ENCODE measurements around the gene C13orf46.

Gene C13orf46

DNA sequence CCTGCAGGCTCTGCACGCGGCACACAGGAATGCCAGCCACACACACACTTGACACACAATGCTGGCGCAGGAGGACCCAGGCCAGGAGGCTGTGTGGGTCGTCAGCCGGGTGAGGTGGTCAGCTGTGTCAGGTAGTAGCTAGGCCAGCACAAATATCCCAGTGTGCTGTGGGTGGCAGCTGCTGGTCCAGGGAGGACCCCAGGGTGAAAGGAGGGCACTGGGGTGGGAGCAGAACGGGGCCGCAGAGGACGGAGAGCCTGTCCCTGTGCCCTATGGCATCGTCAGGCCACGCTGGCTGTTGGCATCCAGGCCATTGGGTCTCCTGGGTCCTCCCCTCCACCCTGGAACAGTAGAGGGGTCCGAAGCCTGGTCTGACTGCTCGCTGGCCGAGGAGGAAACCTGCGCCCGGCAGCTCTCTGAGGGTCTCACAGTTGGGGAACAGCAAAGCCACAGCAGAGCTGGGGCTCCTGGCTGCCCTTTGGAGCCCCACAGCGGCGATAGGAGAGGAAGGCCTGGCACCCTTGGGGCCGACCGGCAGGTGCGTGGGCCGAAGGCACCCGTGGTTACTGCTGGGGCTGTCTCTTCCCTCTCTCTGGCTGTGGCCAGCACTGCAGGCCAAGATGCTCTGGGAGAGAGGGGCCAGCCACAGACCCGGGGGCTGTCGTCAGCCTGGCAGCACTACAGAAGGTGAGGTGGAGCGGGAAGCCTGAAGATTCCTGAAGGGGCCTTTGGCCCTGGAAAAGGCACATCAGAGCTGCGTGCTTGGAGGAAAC is 27.3 kb downstream of the C13orf46 start:
- no peak overlapping the region for H3K4me3 ChIP-seq (ENCODE audit: low read depth, low read length)
- DNase-seq (ENCODE audit: low read depth): no peak

DNA sequence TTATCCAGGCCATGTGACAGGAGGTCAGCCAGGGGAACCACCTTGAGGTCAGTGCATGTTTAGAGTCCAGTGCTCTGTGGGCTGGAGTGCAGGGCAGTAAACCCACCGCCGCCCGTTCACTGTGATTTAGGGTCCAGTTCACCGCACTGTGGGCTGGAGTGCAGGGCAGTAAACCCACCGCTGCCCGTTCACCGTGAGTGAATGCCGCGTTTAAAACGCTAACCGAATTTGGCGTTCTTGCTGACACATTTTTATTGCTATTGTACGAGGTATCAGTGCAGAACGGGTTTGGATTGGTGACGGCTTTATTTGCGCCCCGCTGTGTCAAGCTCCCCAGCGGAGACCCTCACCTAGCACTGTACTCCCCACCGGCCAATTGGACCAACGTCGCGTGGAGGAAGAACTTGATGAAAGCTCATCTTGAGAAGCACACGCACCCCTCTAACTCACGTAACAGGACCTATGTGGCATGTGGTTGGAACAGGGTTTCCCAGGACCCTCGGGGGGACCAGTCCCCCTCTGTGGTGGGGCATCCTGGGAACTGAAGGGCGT is 27.9 kb downstream of the C13orf46 start:
- H3K4me3 ChIP-seq (ENCODE audit: low read depth, low read length): no peak overlapping the region
- no peak for DNase-seq (ENCODE audit: low read depth)

DNA sequence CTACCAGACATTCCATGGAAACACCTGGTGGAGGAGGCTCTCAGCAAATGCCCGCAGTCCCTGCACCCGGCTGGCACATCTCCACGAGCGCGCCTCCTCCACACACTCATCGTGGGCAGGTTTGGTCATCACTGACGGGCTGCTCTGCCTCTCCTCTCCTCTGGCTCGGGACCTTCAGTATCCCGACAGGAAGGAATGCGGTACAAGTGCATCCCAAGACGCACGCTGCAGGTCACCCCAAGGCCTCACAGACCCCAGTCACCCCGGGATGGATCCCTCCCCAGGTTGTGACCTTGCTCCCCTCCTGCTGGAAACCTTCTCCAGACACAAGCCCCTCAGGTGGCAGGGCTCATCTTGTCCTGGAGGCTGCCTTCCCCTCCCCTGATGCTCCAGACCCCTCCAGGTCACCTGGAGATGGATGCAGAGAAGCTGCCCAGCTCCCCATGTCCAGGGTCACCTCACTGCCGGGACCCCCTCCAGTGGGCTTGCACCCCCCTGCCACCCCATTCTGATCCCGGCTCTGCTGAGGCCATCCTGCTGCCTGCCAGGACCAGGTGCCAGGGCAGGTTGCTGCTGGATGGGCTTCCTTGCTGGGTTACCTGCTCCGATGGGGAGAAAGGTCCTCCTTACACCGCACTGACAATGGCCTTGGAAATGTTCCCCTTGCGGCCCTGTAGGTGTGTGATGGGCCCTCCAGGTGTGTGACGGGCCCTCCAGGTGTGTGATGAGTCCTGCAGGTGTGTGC is 29.9 kb downstream of the C13orf46 start:
- no peak for DNase-seq (ENCODE audit: low read depth)
- H3K4me3 ChIP-seq (ENCODE audit: low read depth, low read length): no peak overlapping the region

DNA sequence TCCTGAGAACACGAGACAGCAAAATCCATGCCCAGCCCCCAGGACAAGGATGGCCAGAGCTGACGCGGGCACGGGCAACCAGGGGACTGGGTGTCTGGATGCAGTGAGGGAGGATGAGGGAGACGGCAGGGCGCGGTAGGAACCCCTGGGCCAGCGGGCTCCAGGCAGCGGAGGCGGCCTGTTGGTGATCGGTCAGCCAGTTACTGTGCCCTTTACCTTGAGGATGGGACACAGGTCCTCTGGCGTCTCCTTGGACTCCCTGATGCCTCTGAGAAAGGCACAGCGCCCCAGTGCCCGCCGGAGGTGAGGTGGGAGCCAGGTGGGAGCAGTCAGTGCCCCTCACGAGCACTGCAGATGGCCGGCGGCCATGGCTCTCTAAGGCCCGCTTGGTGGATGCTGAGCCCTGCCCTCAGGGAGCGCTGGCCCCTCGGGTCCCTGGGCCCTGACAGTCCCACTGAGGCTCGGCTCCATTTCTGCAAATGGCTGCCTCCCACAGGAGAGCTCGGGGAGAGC is 31.2 kb downstream of the C13orf46 start:
- DNase-seq (ENCODE audit: low read depth): no peak
- H3K4me3 ChIP-seq (ENCODE audit: low read depth, low read length): no peak overlapping the region

DNA sequence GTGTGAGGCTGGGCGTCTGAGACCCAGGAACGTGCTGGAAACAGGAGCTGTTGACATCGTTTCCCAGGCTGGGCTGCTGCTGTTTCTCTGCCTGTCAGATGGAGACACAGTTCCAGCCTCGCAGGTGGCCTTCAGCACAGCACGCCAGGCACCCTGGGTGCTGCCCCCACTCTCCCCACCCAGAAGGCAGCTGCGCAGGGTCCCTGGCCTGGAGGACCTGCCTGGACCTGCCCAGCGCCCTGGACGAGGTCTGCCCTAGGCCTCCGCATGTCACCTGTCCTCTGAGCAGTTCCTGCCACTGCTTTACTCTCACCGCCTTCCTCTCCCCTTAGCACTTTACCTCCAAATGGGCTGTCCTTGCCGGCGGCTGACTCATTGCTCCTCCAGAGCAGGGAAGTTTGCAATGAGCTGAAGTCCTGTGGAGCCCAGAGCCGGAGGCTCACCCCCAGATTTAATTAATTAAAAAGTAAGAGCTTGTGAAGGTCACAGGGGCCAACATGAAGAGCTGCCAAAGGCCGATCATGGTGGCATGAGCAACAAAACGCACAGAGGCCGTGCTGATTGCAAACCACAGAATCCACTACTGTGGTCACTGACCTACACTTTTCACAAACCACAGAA is 32.2 kb downstream of the C13orf46 start:
- DNase-seq (ENCODE audit: low read depth): no peak
- H3K4me3 ChIP-seq (ENCODE audit: low read depth, low read length): no peak overlapping the region

DNA sequence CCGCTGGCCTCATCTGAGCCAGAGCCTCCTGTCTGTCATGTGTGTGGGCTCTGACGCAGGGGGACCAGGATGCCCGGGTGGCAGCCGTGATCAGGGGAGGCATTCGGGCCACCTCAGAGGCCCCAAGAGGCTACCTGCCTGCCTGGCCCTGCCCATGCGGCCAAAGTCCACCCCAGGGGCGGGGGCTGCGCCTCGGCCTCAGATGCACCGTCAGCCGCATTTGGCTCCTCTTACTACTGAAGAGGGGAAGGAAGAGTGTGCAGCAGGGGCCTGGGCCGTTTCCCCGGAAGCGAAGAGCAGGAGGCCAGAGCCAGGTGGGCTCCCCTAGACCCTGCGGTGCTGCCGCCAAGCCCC is 34.0 kb downstream of the C13orf46 start:
- no peak for DNase-seq (ENCODE audit: low read depth)
- H3K4me3 ChIP-seq (ENCODE audit: low read depth, low read length): no peak overlapping the region

DNA sequence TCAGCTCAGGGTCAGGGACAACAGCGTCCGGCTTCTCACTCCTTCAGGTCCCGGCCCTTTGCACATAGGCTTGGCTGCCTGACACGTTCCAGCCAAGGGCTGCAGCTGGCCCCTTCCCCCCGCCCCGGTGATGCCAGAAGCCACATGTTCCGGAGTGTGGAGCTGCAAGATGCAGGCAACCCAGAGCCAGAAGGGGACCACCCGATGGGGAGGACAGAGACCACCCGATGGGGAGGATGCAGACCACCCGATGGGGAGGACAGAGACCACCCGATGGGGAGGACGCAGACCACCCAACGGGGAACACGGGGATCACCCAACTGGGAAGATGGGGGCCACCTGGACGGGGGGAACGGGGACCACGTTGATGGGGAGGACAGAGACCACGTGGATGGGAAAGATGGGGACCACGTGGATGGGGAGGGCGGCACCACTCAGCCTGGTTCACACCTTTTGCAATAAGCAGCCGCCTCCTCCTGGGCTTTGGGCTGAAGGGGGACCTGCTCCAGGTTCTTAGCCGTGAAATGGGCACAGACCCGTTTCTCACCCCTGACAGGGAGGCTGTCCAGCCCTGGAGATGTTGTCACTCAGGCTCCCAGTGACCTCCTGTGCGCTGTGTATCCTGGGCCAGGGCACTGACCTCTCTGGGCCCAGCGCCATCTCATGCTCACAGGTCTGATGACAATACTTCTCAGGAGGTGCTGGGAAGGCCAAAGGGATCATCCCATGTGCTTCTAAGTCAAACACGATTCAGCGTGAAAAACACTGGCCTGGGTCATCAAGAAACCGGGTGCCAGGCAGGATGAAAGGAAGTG is 34.5 kb downstream of the C13orf46 start:
- DNase-seq (ENCODE audit: low read depth): no peak
- no peak overlapping the region for H3K4me3 ChIP-seq (ENCODE audit: low read depth, low read length)

DNA sequence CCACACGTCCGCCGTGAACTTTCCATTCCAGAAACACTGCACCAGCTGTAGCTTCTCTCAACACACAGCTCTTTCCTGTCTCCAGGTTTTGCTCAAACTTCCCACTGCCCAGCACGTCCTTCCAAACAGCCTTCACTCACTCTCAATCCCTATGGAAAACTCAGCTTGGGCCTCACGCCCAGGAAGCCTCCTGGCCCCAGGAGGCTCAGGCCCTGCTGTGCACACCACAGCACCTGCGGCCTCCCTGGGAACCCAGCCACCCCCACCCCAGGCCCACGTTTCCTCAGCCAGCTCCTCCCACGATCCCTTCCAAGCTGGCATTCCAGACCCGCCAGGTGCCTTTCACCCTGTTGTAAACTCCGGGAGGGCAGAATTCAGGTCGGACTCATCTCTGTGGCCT is 35.2 kb downstream of the C13orf46 start:
- no peak for DNase-seq (ENCODE audit: low read depth)
- H3K4me3 ChIP-seq (ENCODE audit: low read depth, low read length): no peak overlapping the region

DNA sequence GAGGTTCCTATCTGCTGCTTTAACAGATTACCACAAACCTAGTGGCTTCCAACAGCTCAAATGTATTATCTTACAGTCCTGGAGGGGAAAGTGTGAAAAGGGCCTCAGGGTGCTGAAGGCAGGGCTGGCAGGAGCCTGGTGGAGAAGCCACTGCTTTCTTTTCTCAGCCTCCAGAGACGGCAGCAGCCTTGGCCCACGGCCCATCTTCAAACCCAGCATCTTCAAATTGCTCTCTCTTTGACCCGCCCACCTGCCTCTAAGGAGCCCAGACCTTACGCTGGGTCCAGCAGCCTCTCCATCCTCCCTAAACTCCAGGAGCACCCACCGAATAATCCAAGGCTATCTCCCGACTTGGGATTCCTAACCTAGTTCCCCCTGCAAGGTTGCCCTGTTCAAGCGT is 35.6 kb downstream of the C13orf46 start:
- no peak for DNase-seq (ENCODE audit: low read depth)
- H3K4me3 ChIP-seq (ENCODE audit: low read depth, low read length): no peak overlapping the region

DNA sequence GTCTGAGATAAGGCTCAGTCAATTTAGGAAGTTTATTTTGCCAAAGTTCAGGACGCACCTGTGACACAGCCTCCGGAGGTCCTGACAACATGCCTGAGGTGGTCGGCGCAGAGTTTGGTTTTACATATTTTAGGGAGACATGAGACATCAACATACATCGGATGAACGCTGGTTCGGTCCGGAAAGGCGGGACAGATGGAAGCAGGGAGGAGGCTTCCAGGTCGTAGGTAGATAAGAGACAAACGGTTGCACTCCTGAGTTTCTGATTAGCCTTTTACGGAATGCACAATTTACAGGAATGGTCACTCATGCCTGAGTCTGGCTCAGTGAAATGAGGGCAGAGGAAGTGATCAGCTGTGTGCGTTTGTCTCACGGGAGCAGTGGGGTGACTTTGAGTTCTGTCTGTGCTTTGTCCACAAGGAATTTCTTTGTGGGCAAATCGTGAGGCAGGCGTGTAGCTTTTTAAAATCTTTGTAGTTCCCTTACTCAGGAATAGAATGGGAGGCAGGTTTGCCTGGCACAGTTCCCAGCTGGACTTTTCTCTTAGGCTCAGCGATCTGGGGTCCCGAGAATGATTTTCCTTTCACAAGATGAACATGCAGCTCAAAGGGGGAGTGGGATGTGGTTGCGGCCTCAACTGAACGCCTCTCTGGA is 36.2 kb downstream of the C13orf46 start:
- no peak for DNase-seq (ENCODE audit: low read depth)
- no peak overlapping the region for H3K4me3 ChIP-seq (ENCODE audit: low read depth, low read length)

DNA sequence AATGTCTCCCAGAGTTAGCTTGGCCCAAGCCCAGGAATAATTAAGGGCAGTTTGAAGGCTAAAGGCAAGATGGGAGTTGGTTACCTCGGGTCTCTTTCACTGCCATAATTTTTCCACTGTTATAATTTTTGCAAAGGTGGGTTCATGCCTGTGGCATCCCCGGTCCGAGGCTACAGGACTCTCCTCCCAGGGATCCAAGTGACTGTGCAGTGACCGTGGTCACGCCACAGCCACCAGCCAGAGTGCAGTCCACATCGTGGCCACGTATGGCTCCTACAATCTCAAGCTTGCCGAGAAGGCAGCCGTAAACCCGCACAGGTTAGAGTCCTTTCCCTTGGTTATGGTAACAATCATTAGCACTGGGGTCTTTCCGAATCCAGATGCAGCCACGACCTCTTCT is 36.8 kb downstream of the C13orf46 start:
- no peak overlapping the region for H3K4me3 ChIP-seq (ENCODE audit: low read depth, low read length)
- no peak for DNase-seq (ENCODE audit: low read depth)

DNA sequence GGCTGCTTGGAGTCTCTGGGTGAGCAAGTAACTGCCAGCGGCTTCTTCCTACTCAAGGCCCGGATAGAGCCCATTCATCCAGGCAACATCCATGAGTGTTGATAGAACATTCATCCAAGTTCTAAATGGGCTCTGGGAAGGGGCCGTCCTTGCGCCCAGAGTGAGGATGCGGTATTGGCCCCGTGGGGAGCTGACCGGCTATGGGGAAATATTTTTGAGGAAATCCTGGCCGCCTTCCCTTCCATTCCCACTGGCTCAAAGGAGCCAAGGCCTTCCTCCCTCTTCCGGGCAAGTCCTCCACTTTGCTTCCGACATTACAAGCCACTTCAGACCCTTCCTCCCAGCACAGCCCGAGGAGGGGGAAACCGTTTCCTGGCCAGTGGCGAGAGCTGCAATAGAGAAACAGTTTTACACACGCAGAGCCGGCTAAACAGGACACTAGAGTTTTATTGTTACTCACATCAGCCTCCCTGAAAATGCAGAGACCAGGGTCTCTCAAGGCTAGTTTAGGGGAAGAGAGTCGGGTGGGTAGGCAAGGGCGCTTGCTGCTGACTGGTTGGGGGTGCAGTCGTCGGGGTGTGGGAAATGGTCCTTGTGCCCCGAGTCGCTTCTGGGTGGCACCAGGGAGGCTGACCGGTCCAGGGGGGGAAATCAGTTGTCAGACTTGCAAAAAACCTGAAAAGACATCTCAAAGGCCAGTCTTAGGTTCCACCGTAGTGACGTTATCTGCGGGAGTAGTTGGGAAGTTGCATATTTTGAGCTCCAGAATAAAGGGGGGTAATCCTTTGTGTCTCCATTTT is 37.5 kb downstream of the C13orf46 start:
- no peak for DNase-seq (ENCODE audit: low read depth)
- no peak overlapping the region for H3K4me3 ChIP-seq (ENCODE audit: low read depth, low read length)

DNA sequence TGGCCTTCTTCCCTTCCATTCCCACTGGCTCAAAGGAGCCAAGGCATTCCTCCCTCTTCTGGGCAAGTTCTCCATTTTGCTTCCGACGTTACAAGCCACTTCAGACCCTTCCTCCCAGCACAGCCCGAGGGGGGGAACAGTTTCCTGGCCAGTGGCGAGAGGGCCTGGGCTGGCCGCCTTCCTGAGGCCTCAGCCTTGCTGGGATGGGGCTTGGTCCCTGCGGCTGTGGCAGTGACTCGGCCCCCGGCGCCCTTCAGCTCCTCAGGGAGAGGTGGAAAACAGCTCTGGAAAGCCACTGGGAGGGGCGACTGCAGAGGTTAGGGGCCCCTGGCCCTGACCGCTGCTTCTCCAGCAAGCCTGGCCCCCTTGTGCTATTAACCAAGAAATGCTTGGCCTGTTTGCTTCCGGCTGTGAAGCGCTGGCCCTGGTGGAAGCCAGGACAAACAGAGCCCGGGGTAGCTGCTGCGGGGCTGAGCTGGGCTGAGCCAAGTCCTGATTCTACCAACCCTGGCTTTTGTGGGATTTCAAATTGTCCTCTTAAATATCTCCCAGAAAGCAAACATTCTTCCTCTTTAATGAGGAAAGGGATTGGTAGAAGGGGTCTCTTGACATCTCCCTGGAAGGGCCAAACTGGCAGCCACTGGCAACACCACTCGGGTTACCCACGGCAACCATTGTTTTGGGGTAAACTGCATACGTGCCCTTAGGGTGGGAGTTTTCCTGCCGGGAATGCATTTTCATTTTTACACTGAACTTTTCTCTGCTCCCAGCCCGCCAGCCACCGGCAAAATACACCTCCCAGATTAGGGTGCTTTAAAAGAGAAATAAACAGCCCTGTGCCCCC is 38.7 kb downstream of the C13orf46 start:
- H3K4me3 ChIP-seq (ENCODE audit: low read depth, low read length): no peak overlapping the region

DNA sequence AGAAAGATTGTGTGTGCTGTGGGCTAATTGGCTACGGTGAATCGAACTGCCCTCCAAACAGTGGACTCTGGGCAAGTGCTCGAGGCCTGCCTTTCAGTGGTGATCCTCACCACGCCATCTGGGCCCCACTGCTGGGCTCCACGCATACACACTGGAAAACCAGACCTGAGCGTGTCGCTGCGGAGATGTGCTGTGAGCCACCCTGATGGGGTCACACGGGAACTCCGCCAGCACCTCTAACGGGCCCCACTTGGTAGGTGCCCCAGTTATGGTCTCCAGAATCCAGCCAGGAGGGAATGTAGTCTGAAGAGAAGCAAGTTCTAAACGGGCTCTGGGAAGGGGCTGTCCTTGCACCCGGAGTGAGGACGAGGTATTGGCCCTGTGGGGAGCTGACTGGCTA is 39.3 kb downstream of the C13orf46 start:
- no peak for DNase-seq (ENCODE audit: low read depth)
- H3K4me3 ChIP-seq (ENCODE audit: low read depth, low read length): no peak overlapping the region

More for the DNA sequence above, 38.7 kb downstream of the C13orf46 start:
- no peak for DNase-seq (ENCODE audit: low read depth)

DNA sequence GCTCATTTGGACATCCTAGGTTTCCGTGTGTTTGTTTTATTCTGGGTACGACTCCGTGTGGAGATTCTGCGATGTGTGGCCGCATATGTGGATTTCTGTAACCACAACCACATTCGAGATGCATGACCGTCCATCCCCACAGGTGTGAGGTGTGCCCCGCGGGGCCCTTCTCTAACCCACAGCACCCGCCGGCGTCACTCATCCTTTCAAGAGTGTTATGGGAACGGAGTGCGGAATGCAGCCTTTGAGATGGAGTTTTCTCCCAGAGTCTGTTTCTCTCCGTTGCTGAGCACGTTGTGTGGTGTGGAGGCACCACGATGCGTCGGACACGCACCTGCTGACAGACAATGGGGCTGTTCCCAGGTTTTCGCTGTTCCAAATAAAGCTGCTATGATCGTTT is 40.0 kb downstream of the C13orf46 start:
- no peak for DNase-seq (ENCODE audit: low read depth)
- no peak overlapping the region for H3K4me3 ChIP-seq (ENCODE audit: low read depth, low read length)

DNA sequence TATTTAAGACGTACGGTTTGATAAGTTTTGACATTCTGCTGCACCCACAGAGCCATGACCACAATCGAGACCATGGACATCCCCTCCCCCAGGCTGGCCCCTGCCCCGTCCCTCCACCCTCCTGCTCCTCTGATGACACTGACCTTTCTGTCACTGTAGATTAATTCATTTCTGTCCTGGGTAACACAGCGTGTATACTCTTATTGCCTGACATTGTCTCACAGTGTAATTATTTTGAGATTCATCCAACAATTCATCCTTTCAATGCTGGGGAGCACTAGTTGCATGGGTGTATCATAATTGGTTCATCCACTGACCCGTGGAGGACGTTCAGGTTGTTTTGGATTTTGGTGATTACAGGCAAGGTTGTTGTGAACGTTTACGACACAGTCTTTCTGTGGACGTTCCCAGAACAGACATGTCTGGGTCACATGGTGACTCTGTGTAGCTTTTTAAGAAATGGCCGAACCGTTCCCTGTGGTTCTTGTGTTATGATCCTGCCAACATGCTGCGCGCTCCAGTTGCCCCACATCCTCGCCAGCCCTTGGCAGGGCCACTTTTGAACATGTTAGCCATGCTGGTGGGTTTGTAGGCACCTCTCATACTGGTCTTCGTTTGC is 41.9 kb downstream of the C13orf46 start:
- no peak for DNase-seq (ENCODE audit: low read depth)

More for the DNA sequence above, 41.9 kb downstream of the C13orf46 start:
- no peak overlapping the region for H3K4me3 ChIP-seq (ENCODE audit: low read depth, low read length)
